Activated naive CD8-positive, alpha-beta T cell (primary cell): Measurements from ENCODE around the gene TMCO4.

ENCODE experiments used
- H3K27ac Mint-ChIP-seq: one replicate; pipeline ENCODE4 v1.8.0; 2021; ENCODE audit warnings: mixed read lengths
- H3K27me3 Mint-ChIP-seq: one replicate; pipeline ENCODE4 v1.8.0; 2021; ENCODE audit warnings: mixed read lengths
- H3K36me3 Mint-ChIP-seq: one replicate; pipeline ENCODE4 v1.8.0; 2021; ENCODE audit warnings: mixed read lengths
- H3K4me1 Mint-ChIP-seq: one replicate; pipeline ENCODE4 v1.8.0; 2021; ENCODE audit warnings: low read depth, mixed read lengths
- H3K4me3 Mint-ChIP-seq: one replicate; pipeline ENCODE4 v1.8.0; 2021; ENCODE audit warnings: mild to moderate bottlenecking, mixed read lengths
- H3K9me3 Mint-ChIP-seq: one replicate; pipeline ENCODE4 v1.8.0; 2021; ENCODE audit warnings: low read depth, mixed read lengths

TMCO4 gene

GRCh38 chr1:19756480-19756879 lies 43.2 kb downstream of the TMCO4 start:
- Mint-ChIP-seq H3K27ac (no peak overlapping the region), H3K4me1 (no peaks in the 10 kb centered on the region), H3K9me3 (no peaks in the 10 kb centered on the region), H3K4me3 (no peak overlapping the region), H3K36me3 (peaks cover 6% of the 10 kb centered on the region), H3K27me3 (no peaks in the 10 kb centered on the region)

GRCh38 chr1:19754482-19754881 lies 45.2 kb downstream of the TMCO4 start:
- Mint-ChIP-seq H3K4me1 (no peaks in the 10 kb centered on the region), H3K4me3 (no peak overlapping the region), H3K9me3 (no peaks in the 10 kb centered on the region), H3K27me3 (no peaks in the 10 kb centered on the region), H3K36me3 (peaks cover 12% of the 10 kb centered on the region), H3K27ac (no peak overlapping the region)

- H3K36me3 Mint-ChIP-seq: peaks cover 6% of the 10 kb centered on the region
- H3K4me1 Mint-ChIP-seq: no peaks in the 10 kb centered on the region
- no peaks in the 10 kb centered on the region for H3K27me3 Mint-ChIP-seq
- H3K4me3 Mint-ChIP-seq: no peak overlapping the region
- H3K9me3 Mint-ChIP-seq: no peaks in the 10 kb centered on the region
- no peak overlapping the region for H3K27ac Mint-ChIP-seq
Measured at GRCh38 chr1:19752083-19752696, 47.5 kb downstream of the TMCO4 start.

GRCh38 chr1:19750882-19751276 lies 48.8 kb downstream of the TMCO4 start:
- H3K4me3 Mint-ChIP-seq: no peak overlapping the region
- H3K27me3 Mint-ChIP-seq: no peaks in the 10 kb centered on the region

GRCh38 chr1:19750101-19750881 lies 49.4 kb downstream of the TMCO4 start:
- Mint-ChIP-seq H3K27ac (no peak overlapping the region), H3K4me1 (no peaks in the 10 kb centered on the region), H3K36me3 (peaks cover 9% of the 10 kb centered on the region), H3K4me3 (no peak overlapping the region), H3K9me3 (no peaks in the 10 kb centered on the region), H3K27me3 (no peaks in the 10 kb centered on the region)

More at GRCh38 chr1:19750882-19751276, 48.8 kb downstream of the TMCO4 start:
- no peak overlapping the region for H3K27ac Mint-ChIP-seq
- H3K4me1 Mint-ChIP-seq: no peaks in the 10 kb centered on the region
- peaks cover 9% of the 10 kb centered on the region for H3K36me3 Mint-ChIP-seq
- no peaks in the 10 kb centered on the region for H3K9me3 Mint-ChIP-seq

GRCh38 chr1:19749685-19750084 lies 50.0 kb downstream of the TMCO4 start:
- no peak overlapping the region for H3K27ac Mint-ChIP-seq
- no peaks in the 10 kb centered on the region for H3K27me3 Mint-ChIP-seq
- no peaks in the 10 kb centered on the region for H3K9me3 Mint-ChIP-seq
- peaks cover 12% of the 10 kb centered on the region for H3K36me3 Mint-ChIP-seq
- no peaks in the 10 kb centered on the region for H3K4me1 Mint-ChIP-seq
- H3K4me3 Mint-ChIP-seq: no peak overlapping the region

GRCh38 chr1:19747761-19748160 lies 52.0 kb downstream of the TMCO4 start:
- no peaks in the 10 kb centered on the region for H3K27me3 Mint-ChIP-seq
- H3K9me3 Mint-ChIP-seq: no peaks in the 10 kb centered on the region
- H3K4me1 Mint-ChIP-seq: no peaks in the 10 kb centered on the region
- H3K36me3 Mint-ChIP-seq: peaks cover 16% of the 10 kb centered on the region
- no peak overlapping the region for H3K4me3 Mint-ChIP-seq
- H3K27ac Mint-ChIP-seq: no peak overlapping the region

GRCh38 chr1:19744886-19745285 lies 54.8 kb downstream of the TMCO4 start:
- Mint-ChIP-seq H3K4me3 (no peak overlapping the region), H3K27ac (no peak overlapping the region), H3K27me3 (no peaks in the 10 kb centered on the region), H3K36me3 (peaks cover 16% of the 10 kb centered on the region), H3K4me1 (no peaks in the 10 kb centered on the region), H3K9me3 (no peaks in the 10 kb centered on the region)

DNA sequence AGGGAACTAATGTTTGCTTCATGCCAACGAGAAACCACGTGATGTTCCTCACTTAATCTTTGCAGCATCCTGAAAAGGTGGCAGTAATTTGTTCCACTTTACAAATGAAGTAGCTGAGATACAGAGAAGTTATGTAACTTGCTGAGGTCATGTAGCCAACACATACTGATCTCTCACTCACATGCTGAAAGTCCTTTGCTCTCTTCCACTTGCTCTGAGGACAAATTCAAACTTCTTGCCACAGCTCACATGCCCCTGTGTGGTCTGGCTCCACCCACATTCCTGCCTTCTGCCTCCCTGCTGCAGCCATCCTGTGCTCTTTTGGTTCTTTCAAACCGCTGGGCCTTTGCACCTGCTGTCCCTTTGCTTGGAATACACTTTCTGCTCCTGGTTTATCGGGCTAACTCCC lies 55.4 kb downstream of the TMCO4 start:
- H3K36me3 Mint-ChIP-seq: peaks cover 22% of the 10 kb centered on the region
- H3K4me3 Mint-ChIP-seq: no peak overlapping the region
- H3K27ac Mint-ChIP-seq: peak overlapping the region; percentile 19
- no peaks in the 10 kb centered on the region for H3K4me1 Mint-ChIP-seq
- H3K27me3 Mint-ChIP-seq: no peaks in the 10 kb centered on the region
- H3K9me3 Mint-ChIP-seq: no peaks in the 10 kb centered on the region

- Mint-ChIP-seq H3K4me1 (no peaks in the 10 kb centered on the region), H3K4me3 (no peak overlapping the region), H3K27me3 (no peaks in the 10 kb centered on the region), H3K27ac (no peak overlapping the region), H3K36me3 (peaks cover 26% of the 10 kb centered on the region), H3K9me3 (no peaks in the 10 kb centered on the region)
Measured at GRCh38 chr1:19743793-19744192, 55.9 kb downstream of the TMCO4 start.

DNA sequence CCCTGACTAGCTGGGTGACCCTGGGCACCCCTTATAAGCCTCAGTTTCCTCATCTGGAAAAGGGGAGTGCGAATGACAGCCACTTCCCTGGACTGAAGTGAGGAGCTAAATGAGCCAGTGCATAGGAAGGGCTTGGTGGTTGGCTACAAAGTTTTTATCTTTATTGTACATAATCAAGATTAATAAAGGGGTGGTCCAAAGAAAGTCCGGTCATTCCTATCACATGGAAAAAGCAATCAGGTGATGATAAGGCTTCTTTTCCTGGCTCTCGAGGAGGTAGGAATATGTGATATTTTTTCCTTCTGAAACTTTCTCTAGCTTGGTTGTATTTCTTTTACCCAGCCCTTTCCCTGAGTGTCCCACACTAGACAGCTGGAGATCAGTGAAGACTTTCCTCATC lies 56.5 kb downstream of the TMCO4 start:
- Mint-ChIP-seq H3K36me3 (peaks cover 28% of the 10 kb centered on the region), H3K9me3 (no peaks in the 10 kb centered on the region), H3K4me3 (no peak overlapping the region), H3K27ac (no peak overlapping the region), H3K4me1 (no peaks in the 10 kb centered on the region), H3K27me3 (no peaks in the 10 kb centered on the region)

DNA sequence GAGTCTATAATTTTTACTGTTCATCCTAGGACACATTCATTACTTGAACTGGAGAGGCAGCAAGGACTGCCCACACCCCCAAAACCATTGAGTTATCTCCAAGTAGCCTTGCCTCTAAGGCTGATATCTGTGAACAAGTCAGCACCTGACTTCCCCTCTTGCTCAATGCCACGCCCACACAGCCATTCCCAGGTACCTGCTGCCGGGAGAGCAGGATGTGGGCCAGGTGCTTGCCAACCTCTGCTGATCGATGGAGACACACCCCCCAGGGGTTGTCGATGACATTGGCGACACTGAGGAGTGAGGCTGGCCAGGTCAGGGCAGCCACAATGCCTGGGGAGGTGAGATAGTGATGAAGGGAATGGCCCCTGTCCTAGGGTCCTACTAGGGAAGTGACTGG lies 60.1 kb downstream of the TMCO4 start:
- H3K27me3 Mint-ChIP-seq: no peaks in the 10 kb centered on the region
- H3K36me3 Mint-ChIP-seq: peaks cover 33% of the 10 kb centered on the region
- no peak overlapping the region for H3K4me3 Mint-ChIP-seq
- no peaks in the 10 kb centered on the region for H3K4me1 Mint-ChIP-seq
- no peaks in the 10 kb centered on the region for H3K9me3 Mint-ChIP-seq
- H3K27ac Mint-ChIP-seq: no peak overlapping the region

- Mint-ChIP-seq H3K4me3 (no peak overlapping the region), H3K4me1 (no peaks in the 10 kb centered on the region)
Measured at GRCh38 chr1:19738669-19739068, 61.0 kb downstream of the TMCO4 start.

GRCh38 chr1:19738076-19738475 lies 61.6 kb downstream of the TMCO4 start:
- H3K27ac Mint-ChIP-seq: no peak overlapping the region
- H3K9me3 Mint-ChIP-seq: no peaks in the 10 kb centered on the region
- peaks cover 41% of the 10 kb centered on the region for H3K36me3 Mint-ChIP-seq
- no peaks in the 10 kb centered on the region for H3K4me1 Mint-ChIP-seq
- no peak overlapping the region for H3K4me3 Mint-ChIP-seq
- H3K27me3 Mint-ChIP-seq: no peaks in the 10 kb centered on the region

More at GRCh38 chr1:19738669-19739068, 61.0 kb downstream of the TMCO4 start:
- no peak overlapping the region for H3K27ac Mint-ChIP-seq
- H3K9me3 Mint-ChIP-seq: no peaks in the 10 kb centered on the region
- no peaks in the 10 kb centered on the region for H3K27me3 Mint-ChIP-seq
- peaks cover 36% of the 10 kb centered on the region for H3K36me3 Mint-ChIP-seq

DNA sequence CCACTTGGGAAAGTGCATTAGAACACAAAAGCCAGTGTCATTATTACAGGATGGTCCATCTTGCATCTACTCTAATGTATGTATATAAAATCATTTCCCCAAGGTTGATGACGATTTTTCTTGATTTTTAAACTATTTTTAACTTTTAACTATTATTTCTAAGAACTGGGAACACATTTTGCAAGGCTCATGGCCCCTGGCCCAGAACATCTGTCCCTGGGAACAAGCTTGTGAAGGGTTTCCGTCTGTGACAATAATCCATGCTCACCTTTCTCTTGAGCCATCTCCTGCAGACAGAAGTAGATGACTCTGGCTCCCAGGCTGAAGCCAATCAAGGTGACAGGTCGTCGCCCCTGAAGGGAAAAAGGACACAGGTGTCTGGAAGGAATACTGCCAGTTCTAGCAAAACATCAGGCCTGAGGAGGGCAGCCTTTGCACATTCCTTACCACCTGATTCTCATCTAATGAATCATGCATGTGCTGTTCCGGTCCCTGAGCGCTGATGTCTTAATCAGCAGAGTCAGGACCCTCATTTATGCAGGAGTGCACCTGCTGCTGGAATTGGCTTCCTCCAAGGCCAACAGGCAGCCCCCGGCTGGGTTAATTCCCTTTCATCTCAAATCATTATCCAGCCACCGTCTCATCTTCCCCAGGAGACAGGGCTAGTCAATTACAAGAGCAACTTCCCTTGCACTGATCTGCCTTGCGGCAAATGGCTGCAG lies 62.5 kb downstream of the TMCO4 start:
- H3K9me3 Mint-ChIP-seq: no peaks in the 10 kb centered on the region
- no peak overlapping the region for H3K27ac Mint-ChIP-seq
- H3K36me3 Mint-ChIP-seq: peaks cover 41% of the 10 kb centered on the region
- no peak overlapping the region for H3K4me3 Mint-ChIP-seq
- H3K4me1 Mint-ChIP-seq: no peaks in the 10 kb centered on the region
- H3K27me3 Mint-ChIP-seq: no peaks in the 10 kb centered on the region
